ENCODE measurements around the gene REN.

Gene REN

DNA sequence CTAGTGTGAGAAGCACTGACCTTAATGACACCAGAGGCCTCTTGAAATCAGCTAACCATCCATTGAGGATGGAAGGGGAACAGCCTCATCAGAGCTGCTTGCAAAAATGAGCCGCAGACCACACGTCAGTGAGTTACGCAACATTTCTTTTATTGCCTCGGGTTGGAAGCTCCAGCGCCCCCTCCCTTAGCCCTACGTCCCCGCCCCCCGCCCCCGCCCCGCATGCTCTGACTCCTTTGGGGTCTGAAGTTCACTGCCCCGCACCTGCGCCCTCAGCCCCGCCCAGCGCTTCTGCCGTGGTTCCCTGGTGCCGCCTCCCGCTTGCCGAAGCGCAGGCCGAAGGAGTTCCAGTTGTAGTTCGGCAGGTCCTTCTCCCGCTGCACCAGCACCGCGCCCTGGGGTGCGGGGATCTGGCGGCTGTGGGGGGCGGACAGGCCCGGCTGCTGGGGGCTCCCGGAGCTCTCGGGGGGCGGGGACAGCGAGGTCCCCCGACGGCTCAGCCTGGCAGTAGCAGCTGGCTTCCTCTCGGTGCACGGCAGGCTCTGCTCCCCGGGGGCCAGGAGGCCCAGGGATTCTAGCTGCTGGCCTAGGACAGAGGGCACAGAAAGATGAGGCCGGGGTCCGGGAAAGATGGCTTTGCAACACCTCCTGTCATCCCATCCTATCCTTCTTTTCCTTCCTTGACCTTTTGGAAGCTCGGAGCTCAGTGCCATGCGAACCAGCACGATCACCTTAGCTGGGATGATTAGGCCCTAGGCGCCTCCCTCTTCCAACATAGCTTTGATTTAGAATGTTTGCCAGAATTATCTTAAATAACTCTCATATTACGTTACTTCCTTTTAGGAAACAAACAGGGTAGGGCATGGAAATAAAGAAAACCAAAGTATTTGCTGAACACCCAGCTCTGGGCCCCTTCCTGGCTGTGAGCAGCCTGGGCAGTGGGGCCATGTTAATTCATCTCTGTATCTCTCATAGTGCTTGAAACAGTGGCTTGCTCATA, 24.4 kb upstream of the REN start:
- DNase-seq (ENCODE audit: low read depth): peak; percentile 78

DNA sequence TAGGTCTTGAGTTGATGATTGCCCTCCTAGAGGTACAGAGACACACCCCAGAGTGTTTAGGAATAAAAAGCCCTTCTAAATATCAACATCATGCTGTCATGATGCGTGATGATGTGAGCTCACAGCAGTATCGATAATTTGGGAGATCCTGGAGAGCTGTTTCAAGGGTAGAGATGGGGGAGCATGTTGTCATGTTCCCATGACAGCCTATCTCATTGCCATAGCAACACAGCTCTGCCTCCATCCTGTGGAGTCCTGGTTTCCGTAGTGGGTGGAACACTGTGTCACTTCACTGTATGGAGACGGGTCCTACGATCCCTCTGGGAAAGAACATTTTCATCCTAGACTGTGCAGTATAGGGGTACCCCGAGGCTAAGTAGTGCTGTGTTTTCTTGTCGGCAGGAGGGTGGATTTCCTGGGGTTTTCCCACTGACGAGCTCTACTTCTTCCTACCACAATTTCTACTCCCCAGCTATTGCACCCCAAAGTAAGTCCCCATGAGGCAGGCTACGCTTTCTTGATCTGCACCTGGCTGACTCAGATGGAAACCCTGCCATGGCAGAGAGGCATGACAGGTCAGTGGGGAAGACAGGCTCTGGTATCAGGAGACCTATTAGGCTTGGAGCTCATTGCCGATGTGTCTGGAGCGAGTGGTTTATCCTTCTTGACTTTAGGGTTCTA, 23.0 kb upstream of the REN start:
- DNase-seq (ENCODE audit: low read depth): no peak

DNA sequence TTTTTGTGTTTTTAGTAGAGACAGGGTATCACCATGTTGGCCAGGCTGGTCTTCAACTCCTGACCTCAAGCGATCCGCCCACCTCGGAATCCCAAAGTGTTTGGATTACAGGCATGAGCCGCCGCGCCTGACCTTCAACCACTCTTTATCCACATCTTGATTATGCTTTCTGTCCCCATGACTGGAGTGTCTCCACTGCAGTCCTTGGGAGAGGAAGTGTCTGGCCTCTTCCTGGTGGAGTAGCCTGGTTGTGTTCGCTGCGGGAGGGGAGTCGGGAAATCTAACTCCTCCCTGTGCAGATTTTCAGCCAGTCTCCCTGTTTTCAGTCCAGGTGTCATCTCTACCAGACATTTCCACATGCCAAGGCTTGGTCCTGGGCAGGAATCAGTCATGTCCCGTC, 20.5 kb upstream of the REN start:
- DNase-seq (ENCODE audit: low read depth): no peak

DNA sequence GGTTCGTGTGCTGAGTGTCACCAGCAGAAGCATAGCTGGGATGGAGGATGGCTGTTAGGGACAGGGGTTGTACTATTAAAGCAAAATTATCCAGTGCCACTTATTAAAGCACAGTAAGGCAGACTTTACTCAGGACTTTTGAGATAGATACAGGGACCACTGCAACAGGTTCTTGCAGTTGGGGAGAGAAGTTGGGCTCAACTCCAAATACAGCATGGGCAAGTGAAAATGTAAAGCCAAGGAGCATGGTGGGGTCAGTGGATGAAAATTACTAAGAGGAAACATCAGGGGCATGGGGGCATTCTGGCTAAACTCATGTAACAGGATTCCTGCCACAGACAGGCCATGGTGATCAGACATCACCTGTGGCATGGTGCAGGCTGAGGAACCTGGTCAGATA, 15.0 kb upstream of the REN start:
- no peak for DNase-seq (ENCODE audit: low read depth)

DNA sequence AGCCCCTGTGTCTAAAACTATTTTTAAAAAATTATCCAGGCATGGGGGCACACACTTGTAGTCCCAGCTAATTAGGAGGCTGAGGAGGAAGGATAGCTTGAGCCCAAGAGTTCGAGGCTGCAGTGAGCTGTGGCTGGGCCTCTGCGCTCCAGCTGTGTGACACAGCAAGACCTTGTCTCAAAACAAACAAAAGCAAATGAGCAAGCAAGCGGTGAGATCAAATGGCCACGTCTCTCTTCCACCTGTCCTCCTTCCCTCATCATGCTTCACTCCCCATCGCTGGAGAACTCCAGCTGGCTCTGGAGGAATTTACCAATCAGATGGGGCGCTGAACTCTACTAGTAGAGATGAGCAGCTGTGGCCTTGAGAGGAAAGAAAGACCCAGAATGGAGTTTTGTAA, 14.0 kb upstream of the REN start:
- no peak for DNase-seq (ENCODE audit: low read depth)

DNA sequence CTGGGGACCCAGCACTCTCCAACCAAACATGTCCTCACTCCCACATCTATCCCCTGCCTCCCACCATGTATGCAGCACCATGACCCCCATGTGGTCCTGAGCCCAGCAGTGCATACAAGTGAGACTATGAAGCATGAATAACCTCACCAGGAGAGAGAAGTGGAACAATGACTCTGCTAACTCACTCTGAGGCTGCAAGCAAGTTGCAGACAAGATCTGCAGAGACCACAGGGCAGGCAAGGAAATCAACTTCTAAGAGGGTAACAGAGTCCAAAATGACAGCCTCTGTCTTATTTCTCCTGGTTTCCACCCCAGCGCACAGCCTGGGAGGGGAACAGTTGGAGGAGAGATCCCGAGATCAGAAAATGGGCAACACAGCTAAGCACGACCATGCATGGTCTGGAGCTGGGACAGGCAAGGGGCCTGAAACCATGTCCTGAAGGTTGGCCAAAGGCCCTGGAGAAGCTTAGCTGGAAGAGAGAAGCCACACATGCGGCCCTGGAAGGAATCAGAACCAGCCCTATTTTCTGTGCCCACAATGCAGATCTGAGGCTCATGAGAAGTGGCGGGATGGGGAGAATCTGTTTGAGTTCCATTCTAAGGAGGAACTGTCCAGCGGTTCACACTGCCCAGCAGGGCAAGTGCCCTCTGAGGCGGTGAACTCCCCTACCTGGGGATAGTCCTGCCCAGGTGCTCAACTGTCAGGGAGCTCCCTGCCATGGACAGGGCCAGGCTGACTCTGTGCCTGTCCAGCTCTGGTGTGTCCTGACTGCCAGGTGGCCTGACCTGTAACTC, 12.5 kb upstream of the REN start:
- DNase-seq (ENCODE audit: low read depth): no peak

DNA sequence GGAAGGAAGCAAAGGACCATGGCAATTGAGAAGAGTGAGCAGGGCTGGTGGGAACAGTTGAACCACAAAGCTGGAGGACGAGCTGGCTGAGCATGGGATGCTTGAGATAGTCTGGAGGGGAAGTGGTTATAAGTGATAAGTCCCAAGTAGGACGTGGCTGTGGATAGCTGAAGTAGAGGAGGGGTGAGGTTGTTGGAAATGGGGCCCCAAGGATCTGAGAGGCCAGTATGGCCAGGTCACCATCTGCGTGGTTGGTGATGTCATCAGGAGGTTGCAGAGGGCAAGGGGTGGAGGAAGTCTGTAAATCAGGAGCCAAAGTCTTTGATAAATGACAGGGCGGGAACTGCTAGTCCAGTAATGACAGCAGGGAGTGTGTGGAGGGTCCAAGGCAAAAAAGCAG, 11.0 kb upstream of the REN start:
- no peak for DNase-seq (ENCODE audit: low read depth)

DNA sequence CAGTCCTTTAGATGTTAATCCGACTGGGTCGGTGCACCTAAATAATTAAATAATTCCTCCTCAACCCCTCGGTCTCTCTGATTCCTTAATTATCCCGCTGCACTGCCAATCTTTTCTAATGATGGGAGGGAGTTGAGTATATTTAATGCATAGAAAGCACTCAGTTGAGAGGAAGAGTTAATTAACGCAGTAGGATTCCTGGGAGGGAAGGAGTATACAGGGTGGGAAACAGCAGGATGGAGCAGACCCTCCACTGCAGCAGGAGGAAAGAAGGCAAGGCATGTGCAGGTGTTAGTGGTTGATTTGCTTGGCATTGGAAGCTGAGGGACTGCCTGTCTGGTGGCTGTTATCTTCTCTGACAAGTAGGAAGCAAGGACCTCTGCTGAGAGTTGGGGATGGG, 9.9 kb upstream of the REN start:
- DNase-seq (ENCODE audit: low read depth): no peak

DNA sequence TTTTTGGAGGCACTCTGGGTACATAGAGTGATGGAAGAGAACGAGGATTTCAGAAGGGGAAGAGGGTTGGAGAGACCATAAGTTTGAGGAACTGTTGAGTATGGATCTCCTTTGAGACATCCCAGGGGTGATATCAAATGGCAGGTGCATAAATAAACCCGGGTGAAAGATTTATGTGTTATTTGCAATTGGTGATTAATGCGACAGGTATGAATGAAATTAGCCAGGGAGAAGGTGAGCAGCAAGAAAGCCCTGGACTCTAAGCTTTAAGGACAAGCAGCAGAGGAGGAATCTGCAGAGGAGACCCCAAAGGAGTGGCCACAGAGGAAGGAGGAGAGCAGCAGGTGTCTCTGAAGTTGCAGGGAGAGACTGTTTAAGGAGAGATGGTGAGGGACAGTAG, 8.8 kb upstream of the REN start:
- DNase-seq (ENCODE audit: low read depth): no peak

DNA sequence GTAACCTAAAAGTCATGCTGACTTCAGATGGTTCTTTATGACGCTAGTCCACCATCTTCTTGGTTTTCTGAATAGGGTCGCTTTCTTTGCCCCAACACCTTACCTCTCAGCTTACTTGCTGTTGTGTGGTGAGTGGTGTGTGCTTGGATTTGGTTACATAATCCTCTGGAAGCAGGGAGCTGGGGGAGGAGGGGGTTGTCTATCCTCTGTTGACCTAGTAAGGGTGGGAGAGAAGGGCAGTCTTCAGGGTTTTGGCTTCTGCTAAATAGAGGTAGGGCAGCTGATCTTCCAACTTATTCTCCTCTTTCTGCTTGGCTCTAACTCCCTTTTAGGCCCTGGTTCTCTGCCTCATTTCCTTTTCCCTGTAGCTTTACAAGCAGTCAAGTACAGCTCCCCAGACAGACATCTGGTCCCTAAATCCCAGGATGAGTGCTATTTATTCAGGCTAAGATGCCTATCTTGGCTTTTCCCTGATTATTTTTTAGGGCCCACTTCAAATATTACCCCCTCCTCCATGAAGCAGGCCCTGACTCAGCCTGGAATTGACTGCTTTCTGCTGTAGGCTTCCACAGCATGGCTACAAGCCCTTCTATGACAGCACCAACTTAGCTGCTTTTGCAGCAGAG, 6.4 kb upstream of the REN start:
- no peak for DNase-seq (ENCODE audit: low read depth)

DNA sequence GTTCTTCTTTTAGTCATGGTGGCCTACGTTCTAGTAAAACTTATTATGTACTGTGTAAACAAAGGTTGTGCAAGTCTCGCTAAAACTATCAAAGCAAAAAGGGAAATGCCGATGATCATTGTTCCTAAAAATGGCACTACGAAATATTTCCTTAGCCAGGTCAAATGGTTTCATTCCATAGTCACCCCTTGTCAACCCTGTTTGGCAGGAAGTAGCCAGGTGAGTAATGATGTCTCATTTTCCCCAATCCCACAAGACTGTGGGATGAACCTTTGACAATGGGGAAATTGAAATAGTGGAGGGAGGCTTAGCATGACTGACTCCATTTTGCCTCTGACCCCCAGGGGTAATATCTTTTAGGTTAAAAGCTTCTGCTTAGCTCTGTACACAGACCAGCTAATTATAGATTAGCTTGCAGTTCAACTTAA, 5.6 kb upstream of the REN start:
- DNase-seq (ENCODE audit: low read depth): peak; percentile 78

DNA sequence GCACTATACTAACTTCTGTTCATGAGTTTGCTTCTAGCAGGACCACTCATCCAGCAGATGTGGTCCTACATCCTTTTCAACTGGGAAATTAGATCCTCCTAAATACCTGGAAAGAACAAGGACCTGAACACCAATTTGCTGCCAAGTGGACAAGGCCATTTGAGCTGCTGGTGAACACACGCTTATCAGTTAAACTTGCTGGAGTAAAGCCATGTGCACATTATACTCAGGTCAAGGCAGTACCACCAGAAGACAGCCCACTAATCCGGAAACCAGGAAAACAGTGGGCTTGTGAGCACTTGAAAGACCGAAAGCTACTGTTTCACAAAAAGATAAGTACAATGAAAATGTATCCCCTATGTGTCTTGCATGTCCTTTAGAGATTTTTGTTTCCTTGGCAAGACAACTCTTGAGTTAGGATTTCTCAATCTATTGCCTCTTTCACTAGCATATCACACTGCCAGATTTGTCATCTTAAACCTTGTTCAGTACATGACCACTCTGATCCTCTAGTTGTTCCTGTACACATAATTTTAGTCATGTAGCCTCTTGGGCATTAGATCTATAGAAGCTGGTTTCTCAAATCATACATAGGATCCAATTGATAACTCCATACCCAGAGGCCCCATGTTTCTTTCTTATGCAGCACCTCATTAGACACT, 4.5 kb upstream of the REN start:
- DNase-seq (ENCODE audit: low read depth): no peak

DNA sequence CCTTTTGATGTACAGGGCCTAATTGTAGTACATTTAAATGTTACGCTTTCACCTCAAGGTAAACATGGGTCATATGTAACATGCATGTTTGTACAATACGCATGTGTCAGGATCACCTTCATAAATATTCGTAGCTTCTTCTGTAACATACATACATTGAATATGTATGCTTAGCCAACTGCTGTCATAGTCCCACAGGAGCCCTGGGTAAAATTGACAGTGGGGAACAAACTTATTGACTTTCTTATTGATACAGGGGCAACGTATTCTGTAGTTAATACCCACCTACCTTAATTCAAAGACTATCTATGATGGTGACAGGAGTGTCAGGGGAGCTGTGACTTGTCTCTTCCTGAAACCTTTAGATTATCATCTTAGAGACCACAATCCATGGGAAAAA, 3.7 kb upstream of the REN start:
- DNase-seq (ENCODE audit: low read depth): no peak

DNA sequence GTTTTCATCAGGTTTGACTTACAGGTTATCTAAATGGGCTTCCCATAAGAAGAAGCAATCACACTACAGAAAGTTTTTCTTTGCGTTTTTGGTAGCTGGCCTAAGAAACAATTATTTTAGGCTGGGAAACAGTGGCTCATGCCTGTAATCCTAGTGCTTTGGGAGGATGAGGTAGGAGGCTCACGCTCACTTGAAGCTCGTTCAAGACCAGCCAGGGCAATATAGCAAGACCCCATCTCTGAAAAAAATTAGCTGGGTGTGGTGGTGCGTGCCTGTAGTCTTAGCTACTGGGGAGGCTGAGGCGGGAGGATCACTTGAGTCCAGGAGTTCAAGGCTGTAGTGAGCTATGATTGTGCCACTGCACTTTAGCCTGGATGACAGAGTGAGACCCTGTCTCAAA, 1.6 kb upstream of the REN start:
- no peak for DNase-seq (ENCODE audit: low read depth)

DNA sequence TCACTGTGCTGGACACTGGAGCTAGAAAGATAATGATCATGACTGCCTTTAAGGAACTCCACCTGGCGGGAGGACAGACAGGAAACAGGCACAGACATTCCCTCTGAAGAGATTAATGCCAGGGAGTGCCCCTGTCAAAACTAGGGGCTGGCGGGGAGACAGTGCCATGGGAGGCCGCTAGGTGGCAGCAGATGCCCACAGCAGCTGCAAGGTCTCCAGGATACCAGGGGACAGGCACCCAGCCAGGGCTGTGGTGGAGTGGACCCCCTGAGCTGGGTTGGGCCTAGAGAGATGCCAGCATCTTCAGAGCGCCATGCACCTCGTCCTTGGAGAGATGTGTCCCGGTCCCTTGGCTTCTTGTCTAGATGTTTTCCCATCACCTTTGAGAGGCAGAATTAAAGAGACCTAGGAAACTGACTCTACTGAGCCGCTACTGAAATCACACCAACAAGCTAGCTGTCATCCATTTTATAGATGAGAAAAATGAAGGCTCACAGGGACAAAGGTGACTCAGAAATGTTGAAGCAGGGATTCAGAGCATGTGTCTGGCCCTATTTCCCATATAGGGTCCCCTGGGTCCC, 3.6 kb downstream of the REN start:
- peak; percentile 45 for DNase-seq (ENCODE audit: low read depth)

DNA sequence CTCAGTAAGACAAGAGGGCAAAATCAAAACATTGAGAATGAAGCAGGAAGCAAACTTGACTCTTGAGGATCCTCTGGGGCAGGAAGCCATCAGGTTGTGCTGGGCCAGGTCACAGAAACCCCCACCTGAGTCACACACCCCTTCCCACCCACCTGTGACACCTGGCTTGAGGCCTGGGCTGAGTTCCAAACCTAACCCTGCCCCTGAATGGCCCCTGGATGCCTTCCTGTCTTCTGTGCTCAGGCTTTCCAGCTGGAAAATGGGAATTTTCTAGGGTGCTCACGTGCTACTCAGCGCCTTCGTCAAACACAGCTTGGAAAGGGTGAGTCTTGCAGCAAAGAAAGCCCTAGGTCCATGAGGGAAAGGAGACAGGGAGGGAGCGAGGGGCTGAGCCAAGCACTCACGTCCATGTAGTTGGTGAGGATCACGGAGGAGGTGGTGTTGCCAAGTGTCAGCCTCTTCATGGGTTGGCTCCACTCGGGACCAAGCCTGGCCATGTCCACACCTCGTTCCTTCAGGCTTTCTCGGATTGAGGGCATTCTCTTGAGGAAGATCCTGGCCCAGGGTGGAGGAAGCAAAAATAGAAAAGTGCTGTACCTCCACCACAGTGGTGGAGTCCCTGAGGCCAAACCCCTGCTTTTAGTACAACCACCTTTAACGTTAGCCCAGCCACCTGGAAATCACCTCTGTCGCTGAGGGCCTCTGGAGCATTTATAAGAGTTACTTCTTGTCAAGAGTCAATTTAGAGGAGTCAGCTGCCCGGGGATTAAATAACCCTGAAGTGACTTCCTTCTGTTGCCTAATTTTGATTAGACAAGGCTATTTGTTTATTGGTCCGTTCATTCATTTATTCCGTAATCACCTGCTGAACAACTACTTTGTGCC, 4.3 kb downstream of the REN start:
- DNase-seq (ENCODE audit: low read depth): no peak

DNA sequence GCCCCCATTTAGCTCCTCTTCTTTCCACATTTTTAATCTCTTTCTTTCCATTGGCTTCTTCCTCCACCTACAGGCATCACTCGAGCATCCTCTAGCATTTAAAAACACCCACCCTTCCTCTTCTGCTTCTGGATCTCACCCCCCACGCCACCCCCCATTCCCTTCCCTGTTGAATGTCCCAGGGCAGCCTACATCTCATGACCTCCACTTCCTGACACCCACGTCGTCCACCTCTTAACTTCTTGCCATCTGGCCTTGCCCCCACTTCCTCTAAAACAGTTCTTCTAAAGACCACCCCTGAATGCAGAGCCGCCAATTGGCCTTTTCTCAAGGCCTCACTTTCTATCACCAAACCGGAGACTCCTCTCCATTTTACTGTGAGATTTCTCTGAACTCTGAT, 8.2 kb downstream of the REN start:
- no peak for DNase-seq (ENCODE audit: low read depth)

DNA sequence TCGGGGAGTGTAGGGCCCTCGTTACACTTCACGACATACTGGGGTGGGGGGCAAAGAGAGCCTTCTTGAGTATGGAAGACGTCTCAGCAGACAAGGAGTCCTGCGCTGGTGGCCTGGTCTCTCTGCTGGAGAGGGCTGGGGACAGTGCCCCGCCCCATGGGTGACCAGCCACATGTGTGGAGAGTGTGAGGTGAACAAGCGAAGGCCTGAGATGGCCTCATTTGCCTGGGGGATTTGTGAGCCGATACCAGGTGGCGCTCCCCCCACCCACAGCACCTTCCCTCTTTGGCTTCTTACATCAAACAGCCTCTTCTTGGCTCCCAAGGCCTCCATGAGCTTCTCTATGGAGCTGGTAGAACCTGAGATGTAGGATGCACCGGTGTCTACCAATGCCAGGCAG, 10.3 kb downstream of the REN start:
- DNase-seq (ENCODE audit: low read depth): no peak

DNA sequence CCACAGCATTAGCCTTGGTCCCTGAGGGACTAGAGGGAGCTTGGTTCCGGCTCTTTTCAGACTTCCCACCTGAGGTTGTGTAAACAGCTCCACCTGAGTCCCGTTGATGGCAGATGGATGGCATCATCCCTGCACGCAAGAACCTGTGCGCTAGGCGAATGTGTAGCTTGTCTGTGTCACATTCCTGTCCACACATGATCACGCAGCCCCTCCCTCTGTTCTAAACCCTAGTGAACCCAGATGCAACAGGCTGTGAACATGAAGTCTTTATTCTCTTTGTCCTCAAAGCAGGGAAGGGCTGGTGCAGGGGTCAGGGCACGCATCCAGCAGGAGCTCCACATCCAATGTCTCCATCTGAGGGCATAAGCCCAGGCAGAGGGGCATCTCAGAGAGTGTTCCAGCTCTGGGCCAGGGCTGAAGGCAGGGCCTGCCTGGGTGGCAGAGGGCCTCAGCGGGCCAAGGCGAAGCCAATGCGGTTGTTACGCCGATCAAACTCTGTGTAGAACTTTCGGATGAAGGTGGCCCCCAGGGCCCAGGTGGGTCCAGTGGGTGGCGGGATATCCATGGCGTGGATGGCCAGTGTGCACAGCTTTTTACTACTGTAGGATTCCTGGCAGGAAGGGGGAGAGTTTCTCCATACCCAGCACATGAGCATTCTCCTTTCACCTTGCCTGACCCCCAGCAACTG, 11.4 kb downstream of the REN start:
- DNase-seq (ENCODE audit: low read depth): no peak

DNA sequence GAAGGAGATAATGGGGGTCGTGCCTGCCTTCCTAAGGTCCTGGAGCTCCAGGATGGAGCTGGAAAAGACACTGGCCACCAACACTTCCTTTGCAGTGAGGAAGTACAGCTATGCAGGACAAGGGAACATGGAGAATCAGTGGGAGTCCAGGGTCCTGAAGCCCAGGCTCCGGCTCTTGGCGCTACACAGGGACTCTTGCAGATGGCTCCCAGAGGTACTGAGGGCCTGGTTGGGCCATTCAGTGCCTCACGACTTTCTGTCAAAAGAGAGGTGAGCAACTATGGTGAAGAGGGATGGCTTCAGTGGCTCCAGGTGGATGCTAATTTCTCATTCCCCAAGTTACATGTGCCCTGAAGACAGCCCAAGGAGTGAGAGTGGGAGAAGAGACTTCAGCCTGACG, 12.5 kb downstream of the REN start:
- DNase-seq (ENCODE audit: low read depth): no peak

Data from iris pigment epithelial cell (primary cell).